HuH-7.5 (cell line): Measurements from ENCODE around the gene MYF6.
"Not testable (repeated sequence)": the region's sequence is repeated elsewhere in the genome, so short reads cannot be mapped to it uniquely, and the experiment has no call there.

Experiments used
- DNase-seq: peaks from one replicate; pipeline ENCODE4 v3.0.0; 2011; ENCODE audit warnings: low spot score

Gene MYF6

DNA sequence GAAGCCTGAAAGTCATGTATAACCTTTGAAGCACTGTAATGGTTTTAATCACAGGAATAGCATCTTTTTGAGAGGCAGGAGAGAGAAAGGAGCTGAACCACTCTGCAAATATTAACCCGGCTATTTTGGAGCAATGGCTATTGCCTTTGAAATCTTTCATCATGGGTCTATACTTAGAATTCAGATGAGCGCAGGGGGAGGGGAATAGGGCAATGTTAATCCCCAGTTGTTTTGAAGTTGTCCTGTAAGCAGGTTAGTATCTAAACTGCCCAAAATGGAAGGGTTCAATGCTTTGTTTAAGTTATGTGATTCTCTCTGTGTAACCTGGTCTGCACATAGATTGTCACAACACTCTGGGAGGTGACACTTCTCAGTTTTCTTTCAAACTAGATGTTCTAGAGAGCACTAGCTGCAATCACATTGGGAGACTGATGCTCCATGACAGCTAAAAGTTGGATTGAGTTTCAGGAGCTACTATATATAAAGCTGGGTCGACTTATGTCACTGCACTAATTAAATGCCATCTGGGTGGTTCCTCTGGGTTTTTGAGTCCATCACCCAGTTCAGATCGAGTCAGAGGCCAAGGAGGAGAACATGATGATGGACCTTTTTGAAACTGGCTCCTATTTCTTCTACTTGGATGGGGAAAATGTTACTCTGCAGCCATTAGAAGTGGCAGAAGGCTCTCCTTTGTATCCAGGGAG lies at the start of gene MYF6:
Gene MYF6 (plus strand): TSS at position 509 of the 704 bp plus-strand sequence. CDS start 86 bp downstream, at position 595.
- DNase-seq = no peak

DNA sequence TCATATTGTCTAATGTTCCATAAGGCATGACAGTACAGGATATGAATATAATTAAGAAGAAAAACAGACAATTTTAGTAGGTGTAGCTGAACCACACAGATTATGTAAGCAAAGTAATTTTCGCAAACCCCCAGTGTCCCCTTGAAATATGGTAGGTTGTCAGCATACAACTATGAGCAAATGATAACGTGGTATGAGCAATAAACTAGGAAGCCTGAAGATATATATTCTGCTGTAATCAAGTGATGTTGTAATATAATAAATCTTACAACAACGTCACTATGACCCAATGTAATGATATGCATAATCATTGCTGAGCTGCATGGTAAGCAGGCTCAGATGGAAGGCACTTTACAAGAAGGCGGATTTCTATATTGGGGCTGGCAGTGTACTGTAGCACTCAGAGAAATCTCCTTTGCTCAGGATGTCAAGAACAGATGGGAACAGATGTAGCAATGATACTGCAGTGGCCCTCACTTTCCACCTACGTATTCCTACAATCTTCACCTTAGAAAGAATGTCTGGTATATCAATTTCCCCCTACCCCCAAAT lies 47.8 kb upstream of the MYF6 start:
- DNase-seq = no peak

DNA sequence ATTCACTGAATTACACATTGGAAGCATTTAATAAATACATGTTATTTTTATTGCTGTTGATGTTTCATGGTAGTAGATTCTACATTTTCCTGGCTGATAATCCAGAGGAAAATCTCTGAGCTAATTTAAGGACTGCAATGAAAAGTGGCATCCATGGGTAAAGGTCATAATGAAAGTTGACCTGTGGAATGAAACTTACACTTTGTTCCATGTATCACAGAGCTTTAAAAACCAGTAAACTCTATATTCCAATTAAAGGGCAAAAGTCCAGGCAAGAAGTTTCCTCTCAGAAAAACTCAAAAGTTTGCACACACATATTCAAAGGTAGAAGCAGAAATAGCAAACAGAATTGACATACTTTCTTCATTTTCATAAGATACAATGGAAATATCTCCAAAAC lies 44.8 kb upstream of the MYF6 start:
- DNase-seq = no peak

DNA sequence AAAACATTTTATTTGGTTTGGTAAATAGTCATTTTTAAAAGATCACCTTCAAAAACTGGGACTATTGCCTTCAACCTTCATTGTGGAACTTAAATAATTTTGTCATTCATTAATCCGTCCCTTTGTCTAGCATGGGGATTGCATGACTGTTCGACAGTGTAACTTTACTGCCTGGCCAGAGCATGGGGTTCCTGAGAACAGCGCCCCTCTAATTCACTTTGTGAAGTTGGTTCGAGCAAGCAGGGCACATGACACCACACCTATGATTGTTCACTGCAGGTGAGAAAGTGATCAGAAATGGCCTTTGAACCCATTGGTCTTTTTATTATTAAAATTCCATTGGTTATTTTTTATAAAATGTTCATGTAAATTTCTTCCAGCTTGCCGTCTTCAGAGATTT lies 37.2 kb upstream of the MYF6 start:
- no peak for DNase-seq

DNA sequence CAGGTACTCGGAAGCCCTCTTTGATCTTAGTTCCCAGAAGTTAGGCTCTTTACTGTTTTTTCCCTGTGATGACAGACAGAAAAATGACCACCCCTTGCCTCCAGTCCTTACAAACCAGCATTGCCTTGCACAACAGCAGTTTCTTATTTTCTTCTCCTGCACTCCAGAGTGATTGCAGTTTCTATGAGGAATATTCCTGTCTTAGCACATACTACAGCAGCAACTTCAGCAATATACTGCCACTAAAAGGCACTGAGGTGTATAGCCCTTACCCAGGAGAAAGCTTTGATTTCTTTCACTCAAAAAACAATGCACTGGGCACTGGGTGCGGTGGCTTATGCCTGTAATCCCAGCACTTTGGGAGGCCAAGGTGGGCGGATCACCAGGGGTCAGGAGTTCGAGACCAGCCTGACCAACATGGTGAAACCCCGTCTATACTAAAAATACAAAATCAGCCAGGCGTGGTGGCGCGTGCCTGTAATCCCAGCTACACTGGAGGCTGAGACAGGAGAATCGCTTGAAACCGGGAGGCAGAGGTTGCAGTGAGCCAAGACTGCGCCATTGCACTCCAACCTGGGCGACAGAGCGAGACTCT lies 31.3 kb upstream of the MYF6 start:
- DNase-seq = not testable (repeated sequence)

DNA sequence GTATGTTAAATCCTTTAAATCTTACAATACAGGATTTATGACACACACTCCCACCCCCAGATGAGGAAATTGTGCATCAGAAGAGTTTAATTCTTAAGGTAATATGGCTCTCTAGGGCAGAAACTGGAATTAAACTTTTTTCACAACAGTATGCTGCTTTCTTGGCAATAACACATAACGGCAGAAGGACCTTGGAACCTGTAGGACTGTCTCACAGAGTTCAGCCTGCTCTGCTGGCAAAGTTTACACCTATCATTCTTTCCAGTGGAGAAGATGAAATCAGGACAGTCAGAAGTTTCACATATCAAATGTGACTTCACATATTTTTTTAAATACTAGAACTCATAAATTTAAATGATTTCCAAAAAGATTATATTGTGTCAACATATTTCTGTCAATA lies 30.6 kb upstream of the MYF6 start:
- no peak for DNase-seq

DNA sequence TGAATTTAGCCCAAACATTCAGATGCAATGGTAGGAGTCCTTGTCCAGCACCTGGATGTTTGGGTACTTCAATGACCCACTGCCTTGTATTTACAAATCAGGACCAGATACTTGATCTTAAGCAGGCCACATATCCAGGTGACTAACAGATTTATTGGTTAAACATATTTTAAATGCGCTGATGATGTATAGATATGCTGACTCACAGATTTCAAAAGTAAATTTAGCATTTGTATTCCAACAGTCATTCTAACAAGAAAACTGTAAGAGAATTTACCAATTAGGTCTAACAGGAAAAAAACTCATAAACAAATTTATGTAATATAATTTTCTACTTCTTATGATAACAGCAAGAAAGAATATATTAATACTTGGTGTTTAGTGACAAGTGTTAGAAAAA lies 29.4 kb upstream of the MYF6 start:
- DNase-seq = no peak

DNA sequence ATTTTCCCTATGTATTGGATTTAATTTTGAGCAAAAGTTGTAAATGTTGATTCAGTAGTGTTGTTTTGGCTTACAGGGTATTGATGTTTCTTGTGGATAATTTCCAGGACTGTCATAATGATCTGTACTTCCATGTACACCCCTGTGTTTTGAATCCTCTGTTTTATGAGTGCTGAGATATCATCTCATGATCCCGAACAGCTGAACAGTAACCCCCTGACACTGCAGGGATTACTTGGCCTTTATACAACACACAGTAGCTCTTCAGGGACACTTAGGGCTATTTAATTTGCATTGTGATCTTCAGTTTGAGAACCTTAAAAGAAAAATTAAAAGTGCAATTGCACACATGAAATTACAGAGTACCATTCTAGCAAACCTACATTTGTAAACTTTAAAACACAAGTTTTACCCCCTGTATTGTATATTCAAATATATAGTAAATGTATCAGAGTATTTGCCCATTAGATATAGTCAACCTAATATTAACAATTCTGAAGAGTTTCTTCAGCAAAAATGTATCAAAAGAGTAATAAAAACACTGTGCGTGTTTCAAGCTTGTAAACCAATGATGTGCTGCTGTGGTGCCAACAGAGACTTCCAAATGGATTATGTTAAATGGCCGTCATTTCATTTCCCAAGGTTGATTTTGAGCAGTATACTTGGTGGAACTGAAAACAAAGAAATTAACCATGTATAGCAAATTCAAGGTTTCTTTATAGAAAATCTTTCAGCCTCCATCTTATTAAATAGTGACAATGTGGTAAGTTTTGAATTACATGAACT lies 27.9 kb upstream of the MYF6 start:
- DNase-seq = no peak

DNA sequence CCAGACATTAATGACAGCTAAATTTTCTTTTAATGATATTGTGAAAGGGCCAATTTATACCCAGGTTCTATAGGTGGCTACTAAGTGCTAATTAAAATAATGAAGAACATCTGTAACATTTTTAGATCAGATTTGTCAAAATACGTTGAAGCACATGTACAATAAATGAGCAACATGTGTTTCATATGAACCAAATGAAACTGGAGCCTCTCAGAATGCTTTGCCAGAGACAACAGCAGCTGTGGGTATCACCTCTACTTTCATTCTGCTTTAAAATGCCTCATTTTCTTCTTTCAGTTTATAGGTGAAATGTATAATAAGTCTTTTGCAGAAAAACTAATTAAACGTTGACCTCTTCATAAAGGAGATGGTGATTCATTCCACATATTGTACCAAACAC lies 26.1 kb upstream of the MYF6 start:
- no peak for DNase-seq

DNA sequence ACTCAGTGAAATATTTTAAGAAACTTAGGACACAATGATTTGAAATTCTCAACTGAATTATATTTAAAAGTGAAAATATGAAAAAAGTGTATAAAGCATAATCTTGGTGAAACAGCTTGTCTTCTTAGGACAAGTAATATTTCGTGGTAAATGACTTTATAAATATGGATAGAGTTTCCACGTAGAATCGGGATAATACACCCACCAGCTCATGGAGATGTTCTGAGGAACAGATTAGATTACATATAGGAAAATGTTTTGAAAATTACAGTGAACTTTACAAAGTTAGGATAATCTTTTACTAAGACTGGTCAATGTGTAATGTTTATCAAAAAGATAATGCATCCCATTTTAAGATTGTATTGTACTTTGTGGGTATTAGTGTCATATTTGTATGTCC lies 25.6 kb upstream of the MYF6 start:
- no peak for DNase-seq

DNA sequence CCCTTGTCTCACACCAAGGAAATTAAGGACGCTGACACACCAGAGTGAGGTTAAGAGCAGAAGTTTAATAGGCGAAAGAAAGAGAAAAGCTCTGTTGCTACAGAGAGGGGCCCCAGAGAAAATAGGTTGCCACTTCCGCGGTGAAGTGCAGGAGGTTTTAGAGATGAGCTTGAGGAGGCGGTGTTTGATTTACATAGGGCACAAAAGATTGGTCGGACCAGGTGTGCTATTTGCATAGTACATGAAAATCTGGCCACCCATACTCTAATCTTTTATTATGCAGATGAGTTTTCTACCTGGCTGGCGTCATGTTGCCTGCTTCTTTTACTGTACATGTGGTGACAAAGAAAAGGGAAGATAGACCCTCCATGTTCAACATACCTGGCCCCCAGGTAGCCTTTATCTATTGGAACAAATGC lies 23.3 kb upstream of the MYF6 start:
- no peak for DNase-seq

DNA sequence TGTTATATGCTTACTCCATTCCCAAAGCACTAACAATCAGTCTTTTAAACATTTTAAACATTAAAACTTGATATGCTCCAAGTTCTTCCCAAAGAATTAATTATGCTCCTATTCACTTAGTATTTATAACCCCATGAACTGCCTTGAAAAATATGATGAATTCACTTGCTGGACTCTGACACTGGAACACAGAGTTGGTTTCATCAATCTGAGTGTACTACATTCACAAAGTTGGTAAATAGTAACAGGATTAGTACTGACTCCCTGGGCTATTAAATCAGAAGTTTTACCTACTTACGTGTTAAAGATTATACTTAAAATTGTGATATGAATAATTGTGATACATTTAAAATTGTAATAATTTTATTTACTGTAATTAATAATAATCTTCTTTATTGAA lies 17.3 kb upstream of the MYF6 start:
- DNase-seq = no peak

DNA sequence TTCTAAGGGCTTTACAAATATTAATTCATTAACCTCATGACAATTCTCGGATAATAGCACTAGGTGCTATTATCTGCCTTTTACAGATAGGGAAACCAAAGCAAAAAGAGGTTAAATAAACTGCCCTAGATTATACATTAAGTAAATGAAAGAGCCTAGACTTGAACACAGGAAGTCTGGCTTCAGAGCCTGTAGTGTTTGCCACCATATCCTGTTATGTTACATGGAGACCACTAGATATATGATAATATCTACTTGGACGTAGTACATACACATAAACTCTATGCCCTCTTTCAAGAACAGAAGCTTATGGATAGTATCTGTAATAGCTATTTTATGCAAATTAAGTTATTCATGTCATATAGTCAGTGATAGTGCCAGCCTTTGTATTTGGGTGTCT lies 16.9 kb upstream of the MYF6 start:
- no peak for DNase-seq

DNA sequence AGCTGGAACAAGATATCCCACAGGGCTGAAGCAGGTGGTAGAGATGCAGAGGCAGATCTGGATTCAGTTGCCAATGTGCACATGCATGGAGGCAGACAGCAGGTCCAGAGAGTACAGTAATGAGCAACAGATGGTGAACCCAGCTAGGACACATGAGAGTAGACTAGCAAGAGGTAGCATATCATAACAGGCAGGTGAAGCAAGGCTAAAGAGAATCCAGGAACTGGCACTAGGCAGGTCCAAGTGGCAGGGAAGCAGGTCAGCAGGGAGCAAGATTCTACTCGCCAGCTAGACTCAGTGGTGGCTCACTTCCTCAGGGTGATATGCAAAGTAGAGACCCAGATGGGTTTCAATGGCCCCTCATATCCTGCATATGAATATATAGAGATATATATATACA lies 15.3 kb upstream of the MYF6 start:
- DNase-seq = no peak

DNA sequence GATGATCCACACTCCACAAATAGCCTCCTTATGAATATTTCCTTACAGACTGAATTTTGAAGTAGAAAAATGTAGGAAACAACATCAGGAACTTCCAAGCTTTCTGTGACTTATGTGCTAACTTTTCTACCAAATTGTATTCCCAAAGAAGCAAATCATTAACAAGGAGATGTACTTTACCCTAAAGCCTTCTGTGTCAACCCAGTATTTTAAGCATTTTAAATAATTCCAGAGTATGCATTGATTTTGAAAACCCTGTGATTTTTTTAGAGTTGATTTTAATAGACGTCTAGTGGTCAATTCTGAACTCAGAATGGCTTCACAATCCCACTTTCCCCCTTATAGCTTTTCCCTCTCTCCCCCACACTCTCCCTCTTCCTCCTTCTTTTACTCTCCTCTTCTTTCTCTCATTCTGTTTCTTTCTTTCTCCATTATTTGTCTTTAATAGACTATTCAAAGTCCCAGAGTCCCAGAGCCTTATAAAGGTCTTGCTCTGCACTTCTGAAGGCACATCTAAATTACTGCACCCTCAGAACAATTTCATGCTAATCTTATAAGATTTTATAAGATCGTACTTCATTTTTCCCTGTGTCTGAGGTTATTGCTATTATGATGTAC lies 10.1 kb upstream of the MYF6 start:
- no peak for DNase-seq

DNA sequence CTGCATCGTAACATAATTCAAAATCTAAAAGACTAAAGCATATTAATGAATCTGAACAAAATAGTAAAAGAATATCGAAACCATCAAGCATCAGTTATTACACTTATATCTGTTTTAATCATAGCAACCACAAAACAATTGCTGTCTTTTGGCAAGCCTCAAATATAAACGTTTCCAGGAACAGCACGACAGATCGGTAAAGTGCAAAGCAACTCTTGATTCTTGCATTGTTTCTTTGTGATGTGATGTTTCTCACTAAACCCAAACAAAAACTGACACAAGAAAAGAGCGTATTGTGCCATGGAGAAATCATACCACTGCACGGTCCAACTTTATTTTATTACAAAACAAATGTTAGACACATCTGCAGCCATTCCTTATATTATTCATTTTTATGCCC lies 9.2 kb upstream of the MYF6 start:
- DNase-seq = no peak

DNA sequence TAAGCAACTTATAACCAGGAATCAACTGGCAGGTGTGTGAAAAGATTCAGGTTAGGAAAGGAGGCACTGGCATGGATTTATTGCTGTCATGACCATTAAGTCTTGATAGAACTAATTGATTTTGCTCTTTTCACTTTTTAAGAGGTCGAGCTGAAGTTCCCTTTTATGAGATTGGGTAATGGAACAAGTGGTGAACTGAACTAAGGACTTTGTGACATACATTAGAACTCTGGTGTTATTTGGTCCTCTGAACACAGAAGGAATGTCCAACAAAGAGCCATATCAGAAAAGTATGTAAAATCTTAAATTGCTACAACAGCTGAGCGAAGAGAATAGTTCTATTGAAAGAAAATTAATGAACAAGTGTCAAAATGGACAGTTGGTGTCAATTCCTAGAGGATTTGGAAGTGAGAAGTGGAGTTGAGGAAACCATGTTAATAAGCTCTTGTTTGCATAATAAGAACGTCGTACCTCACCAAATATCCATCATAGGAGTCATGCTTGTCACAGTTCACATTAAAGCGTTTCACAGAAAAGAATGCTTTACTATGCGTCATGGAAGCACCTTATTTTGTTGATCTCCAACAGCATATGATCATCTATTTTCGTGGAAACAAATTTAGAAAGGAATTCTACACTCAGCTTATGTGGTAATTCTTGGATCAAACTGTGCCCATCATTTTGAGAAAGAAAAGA lies 8.4 kb upstream of the MYF6 start:
- DNase-seq = no peak

DNA sequence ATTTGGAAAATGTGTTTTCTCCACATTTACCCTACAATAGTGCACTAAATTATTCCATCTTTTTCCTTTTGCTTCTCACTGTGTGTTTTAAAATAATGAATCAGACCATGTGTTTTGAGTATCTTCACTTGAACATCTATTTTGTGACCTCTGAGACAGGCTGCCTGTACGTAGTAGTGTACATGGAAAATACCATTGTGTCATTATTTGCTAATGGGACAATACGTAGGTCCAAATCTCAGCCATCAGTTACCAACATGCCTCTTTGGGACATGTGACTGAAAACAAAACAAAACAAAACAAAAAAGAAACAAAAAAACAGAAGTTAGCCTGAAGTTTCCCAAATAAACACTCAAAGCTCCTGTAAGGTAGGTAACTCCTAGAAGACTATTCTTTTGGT lies 7.1 kb upstream of the MYF6 start:
- DNase-seq = no peak

DNA sequence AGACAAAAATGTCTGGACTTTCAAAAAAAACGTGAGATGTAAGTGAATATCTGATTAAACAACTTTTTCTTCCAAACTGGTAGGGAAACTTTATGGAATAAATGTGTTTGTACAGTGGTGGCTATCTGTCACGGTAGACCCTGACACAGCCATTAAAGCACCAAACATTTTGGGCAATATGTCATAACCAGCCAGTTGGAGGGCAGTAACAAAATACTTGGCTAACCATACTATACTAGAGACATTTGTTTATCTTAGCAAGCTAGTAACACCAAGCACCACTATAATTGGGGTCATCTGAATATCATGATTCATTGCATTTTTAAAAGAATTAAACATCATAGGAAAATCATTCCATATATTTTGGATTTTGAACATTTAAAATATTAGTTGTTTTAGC lies 6.0 kb upstream of the MYF6 start:
- DNase-seq = no peak

DNA sequence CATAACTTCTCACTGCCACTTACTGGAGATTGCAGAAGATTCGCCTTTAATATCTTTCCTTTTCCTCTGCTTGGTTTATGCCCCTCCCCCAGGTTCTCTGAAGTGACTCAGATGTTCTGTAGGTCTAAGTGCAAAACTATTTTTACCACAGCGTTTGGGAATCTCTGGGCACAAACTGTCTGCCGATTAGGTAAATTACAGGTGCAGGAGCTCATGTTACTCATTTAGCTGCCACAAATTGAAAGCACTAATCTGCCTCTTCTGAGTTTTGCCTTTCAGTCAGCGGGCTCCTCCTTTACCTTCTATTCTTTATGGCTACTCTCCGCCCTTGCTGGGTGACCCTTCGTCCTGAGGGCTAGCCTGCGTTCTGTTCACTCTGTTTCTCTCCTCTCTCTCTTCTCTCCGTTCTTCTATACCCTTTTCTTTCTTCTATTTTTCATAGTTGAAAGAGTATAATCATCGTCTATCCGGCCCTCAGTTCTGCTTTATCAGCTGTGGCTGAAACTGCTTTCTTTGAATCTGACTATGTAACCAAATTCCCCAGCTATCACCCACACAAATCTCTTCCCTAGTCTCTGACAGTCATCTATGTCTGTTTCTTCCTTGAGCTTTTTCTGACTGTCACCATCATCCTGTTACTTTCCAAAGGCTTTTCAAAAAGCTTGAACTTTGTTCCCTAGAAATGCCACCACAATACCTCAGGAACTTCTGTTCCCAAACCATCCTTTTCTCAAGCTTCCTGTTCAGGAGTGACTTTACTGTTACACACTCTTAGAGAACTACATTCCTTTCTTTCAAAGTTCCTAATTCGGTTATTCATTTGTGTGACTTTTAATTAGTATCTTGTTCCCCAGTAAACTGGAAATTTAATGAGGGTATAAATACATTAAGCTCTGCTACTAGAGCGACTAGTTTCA lies 4.3 kb upstream of the MYF6 start:
- no peak for DNase-seq

DNA sequence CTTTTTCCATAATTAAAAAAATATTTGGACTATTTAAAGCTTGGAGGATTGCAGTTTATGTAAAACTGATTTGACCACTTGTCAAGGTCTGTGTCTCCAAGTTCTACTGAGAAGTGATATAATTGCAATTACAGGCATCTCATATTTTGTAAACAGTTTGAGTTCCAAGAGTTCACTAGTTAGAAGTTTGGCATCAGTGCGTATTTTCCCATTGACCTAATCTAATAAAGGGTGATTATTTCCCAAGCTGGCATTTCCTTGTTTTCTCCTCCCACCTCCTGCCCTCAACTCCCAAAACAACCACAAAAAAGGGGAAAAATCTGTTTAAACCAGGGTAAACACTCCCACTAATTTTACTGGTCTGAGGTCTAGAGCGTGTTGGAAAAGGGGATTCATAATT lies 3.0 kb upstream of the MYF6 start:
- DNase-seq = no peak
